Activated CD4-positive, alpha-beta T cell treated with anti-CD3 and anti-CD28 coated beads, Interleukin-2, amount 10 ng/mL, durations not matched to agents 7 days and 5 days (primary cell): ENCODE data around the gene RDH8. TPM values are rescaled to one million over a fixed set of nuclear protein-coding genes. Genes with fewer than 3 reads are reported as not detected.

Experiments
- CTCF ChIA-PET: fragments of 350-600 bp; sonication (Branson Sonifier 250); formaldehyde crosslinking; loops from one replicate; lab custom pipeline; 2021; ENCODE audit warnings: antibody characterized with exemption; lab: Charles Lee
- POLR2A ChIA-PET: fragments of 350-600 bp; sonication (Branson Sonifier 250); formaldehyde crosslinking; loops from one replicate; lab custom pipeline; 2021; ENCODE audit warnings: antibody characterized with exemption; lab: Charles Lee
- DNase-seq: peaks from one replicate; pipeline ENCODE4 v3.0.0-alpha.2; 2020
- H3K27ac Mint-ChIP-seq: one replicate; pipeline ENCODE4 v1.8.0; 2021; ENCODE audit warnings: mild to moderate bottlenecking, moderate library complexity, mixed read lengths
- H3K27me3 Mint-ChIP-seq: one replicate; pipeline ENCODE4 v1.8.0; 2021; ENCODE audit warnings: mixed read lengths
- H3K36me3 Mint-ChIP-seq: one replicate; pipeline ENCODE4 v1.8.0; 2021; ENCODE audit warnings: low read depth, mixed read lengths
- H3K4me1 Mint-ChIP-seq: one replicate; pipeline ENCODE4 v1.8.0; 2021; ENCODE audit warnings: mixed read lengths
- H3K4me3 Mint-ChIP-seq: one replicate; pipeline ENCODE4 v1.8.0; 2021; ENCODE audit warnings: mild to moderate bottlenecking, moderate library complexity, mixed read lengths
- H3K9me3 Mint-ChIP-seq: one replicate; pipeline ENCODE4 v1.8.0; 2021; ENCODE audit warnings: mixed read lengths
- total RNA-seq, 2 experiments: library from RNA; stranded (reverse); gene quantifications; one replicate each; pipeline ENCODE4 v1.2.3, GENCODE V29; 2021

The RDH8 gene
- total RNA-seq, 2 experiments from 2014 or later = not detected

- DNase-seq = no peak
- Mint-ChIP-seq H3K9me3 (no peaks in the 10 kb centered on the region), H3K27ac (no peak overlapping the region), H3K4me3 (no peak overlapping the region), H3K4me1 (no peaks in the 10 kb centered on the region), H3K27me3 (peaks cover 2% of the 10 kb centered on the region), H3K36me3 (no peaks in the 10 kb centered on the region)
- ChIA-PET CTCF (no interaction called here), POLR2A (no interaction called here)
Observed at GRCh38 chr19:9991425-9992191, 21.7 kb upstream of the RDH8 start.

GRCh38 chr19:9995084-9995483, 18.2 kb upstream of the RDH8 start:
- no peaks in the 10 kb centered on the region for H3K36me3 Mint-ChIP-seq
- no peak for DNase-seq
- H3K4me1 Mint-ChIP-seq = peaks cover under 1% of the 10 kb centered on the region
- no peaks in the 10 kb centered on the region for H3K9me3 Mint-ChIP-seq
- ChIA-PET POLR2A (no interaction called here), CTCF (no interaction called here)
- no peak overlapping the region for H3K27ac Mint-ChIP-seq
- no peak overlapping the region for H3K4me3 Mint-ChIP-seq
- H3K27me3 Mint-ChIP-seq = peaks cover 8% of the 10 kb centered on the region

DNA sequence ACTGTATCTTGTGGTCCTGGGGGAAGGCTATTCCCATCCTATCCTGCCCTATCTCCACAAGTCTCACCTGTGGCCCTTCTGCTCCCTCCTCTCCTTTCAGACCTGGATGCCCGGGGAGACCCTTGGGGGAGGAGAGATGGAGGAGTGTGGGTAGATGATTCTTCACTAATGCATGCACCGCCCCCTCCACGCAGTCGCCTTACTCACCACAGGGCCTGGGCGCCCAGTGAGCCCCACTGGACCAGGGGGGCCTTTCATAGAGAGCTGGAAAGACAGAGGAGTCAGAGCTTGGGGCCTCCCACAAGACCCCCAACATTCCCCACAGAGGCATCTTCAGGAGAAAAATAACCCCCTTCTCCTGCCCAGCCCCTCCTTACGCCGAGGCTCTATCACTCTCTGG, 17.3 kb upstream of the RDH8 start:
- POLR2A ChIA-PET = no interaction called here
- no peaks in the 10 kb centered on the region for H3K9me3 Mint-ChIP-seq
- H3K4me3 Mint-ChIP-seq = no peak overlapping the region
- H3K27ac Mint-ChIP-seq = no peak overlapping the region
- peaks cover 10% of the 10 kb centered on the region for H3K27me3 Mint-ChIP-seq
- CTCF ChIA-PET = interaction anchor here (0.5 kb wide), 1 partner anchor 179 kb away, joined by 3 read pairs; no protein-coding TSS in a partner anchor
- no peak for DNase-seq
- H3K4me1 Mint-ChIP-seq = peaks cover 2% of the 10 kb centered on the region
- H3K36me3 Mint-ChIP-seq = no peaks in the 10 kb centered on the region

DNA sequence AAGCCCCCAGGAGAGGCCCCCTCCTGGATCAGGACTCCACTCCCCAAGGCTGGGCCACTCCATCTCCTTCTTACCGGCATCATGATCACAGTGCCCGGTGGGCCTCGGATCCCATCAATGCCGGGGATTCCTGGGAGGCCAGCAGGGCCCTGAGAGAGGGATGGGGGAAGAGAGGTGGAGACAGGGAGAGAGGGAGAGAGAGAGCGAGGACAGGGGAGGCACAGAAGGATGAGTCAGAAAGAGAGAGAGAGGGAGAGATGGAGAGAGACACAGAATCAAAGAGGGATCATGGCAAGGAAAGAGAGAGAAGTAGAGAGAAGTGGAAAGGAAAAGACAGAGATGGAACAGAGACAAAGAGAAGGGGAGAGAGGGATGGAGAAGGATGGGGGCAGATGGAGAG, 16.7 kb upstream of the RDH8 start:
- no peak overlapping the region for H3K27ac Mint-ChIP-seq
- no peaks in the 10 kb centered on the region for H3K36me3 Mint-ChIP-seq
- ChIA-PET POLR2A (no interaction called here), CTCF (interaction anchor here (0.5 kb wide), 1 partner anchor 178 kb away, joined by 3 read pairs; no protein-coding TSS in a partner anchor)
- H3K27me3 Mint-ChIP-seq = peaks cover 10% of the 10 kb centered on the region
- no peaks in the 10 kb centered on the region for H3K9me3 Mint-ChIP-seq
- no peak for DNase-seq
- peaks cover 2% of the 10 kb centered on the region for H3K4me1 Mint-ChIP-seq
- no peak overlapping the region for H3K4me3 Mint-ChIP-seq

- CTCF ChIA-PET = interaction anchor here (0.5 to 2.5 kb wide), 13 partner anchors 9 to 291 kb away, joined by 3 to 14 read pairs (median 3); partner anchors contain the start of gene COL5A3
- H3K27ac Mint-ChIP-seq = no peak overlapping the region
- peaks cover 11% of the 10 kb centered on the region for H3K4me1 Mint-ChIP-seq
- H3K27me3 Mint-ChIP-seq = peaks cover 10% of the 10 kb centered on the region
- POLR2A ChIA-PET = interaction anchor here (0.6 kb wide), 1 partner anchor 206 kb away, joined by 3 read pairs; no protein-coding TSS in a partner anchor
- no peaks in the 10 kb centered on the region for H3K36me3 Mint-ChIP-seq
- DNase-seq = peak; percentile 71
- no peak overlapping the region for H3K4me3 Mint-ChIP-seq
- H3K9me3 Mint-ChIP-seq = no peaks in the 10 kb centered on the region
Observed at GRCh38 chr19:10000171-10000826, 13.0 kb upstream of the RDH8 start.

DNA sequence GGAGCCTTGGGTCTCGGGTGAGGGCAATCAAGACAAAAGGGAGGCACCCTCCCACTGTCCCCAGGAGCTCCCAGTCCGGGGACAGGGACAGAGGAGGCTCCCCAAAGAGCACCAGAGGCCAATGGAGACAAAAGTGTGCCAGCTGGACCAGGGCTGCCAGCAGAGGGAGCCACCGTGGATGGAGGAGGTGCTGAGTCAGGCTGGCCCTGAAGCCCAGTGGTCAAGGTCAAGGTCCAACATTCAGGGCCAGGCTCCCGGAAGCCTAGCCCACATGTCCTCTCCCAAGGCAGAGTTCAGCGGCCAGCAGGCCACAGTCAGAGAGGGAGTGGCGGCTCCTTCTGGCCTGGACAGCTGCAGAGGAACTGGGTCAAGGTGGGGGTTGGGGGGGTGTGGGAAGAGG, 11.4 kb upstream of the RDH8 start:
- peaks cover 14% of the 10 kb centered on the region for H3K4me1 Mint-ChIP-seq
- no peak overlapping the region for H3K4me3 Mint-ChIP-seq
- ChIA-PET CTCF (interaction anchor here (0.5 to 2.5 kb wide), 5 partner anchors 13 to 573 kb away, joined by 3 to 14 read pairs (median 3); no protein-coding TSS in a partner anchor), POLR2A (no interaction called here)
- H3K27me3 Mint-ChIP-seq = peaks cover 6% of the 10 kb centered on the region
- DNase-seq = no peak
- no peaks in the 10 kb centered on the region for H3K9me3 Mint-ChIP-seq
- H3K27ac Mint-ChIP-seq = no peak overlapping the region
- no peaks in the 10 kb centered on the region for H3K36me3 Mint-ChIP-seq

GRCh38 chr19:10003271-10003670, 10.0 kb upstream of the RDH8 start:
- ChIA-PET POLR2A (no interaction called here), CTCF (no interaction called here)
- Mint-ChIP-seq H3K27me3 (peaks cover 15% of the 10 kb centered on the region), H3K36me3 (no peaks in the 10 kb centered on the region), H3K9me3 (no peaks in the 10 kb centered on the region), H3K4me1 (peaks cover 14% of the 10 kb centered on the region), H3K27ac (no peak overlapping the region), H3K4me3 (no peak overlapping the region)
- DNase-seq = no peak

DNA sequence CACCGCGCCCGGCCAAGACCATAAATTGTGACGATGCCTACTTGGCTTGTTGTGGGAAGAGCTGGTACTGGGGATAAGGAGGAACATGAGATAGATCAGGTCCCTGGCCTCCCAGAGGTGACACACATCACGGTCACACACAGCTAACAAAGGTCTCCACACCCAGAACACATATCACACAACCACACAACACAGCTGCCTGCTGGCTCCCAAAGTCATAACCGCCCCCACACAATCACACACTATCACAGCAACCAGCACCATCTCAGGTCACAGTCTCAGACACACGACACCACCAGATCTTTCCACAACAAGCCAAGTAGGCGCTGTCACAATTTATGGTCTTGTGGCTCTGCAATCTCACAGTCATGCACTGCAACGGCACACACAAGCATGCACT, 8.7 kb upstream of the RDH8 start:
- POLR2A ChIA-PET = no interaction called here
- H3K27me3 Mint-ChIP-seq = peaks cover 24% of the 10 kb centered on the region
- CTCF ChIA-PET = no interaction called here

GRCh38 chr19:10005632-10006334, 7.5 kb upstream of the RDH8 start:
- no peak overlapping the region for H3K4me3 Mint-ChIP-seq

More for the DNA sequence above, 8.7 kb upstream of the RDH8 start:
- DNase-seq = no peak
- Mint-ChIP-seq H3K4me3 (no peak overlapping the region), H3K27ac (no peak overlapping the region), H3K36me3 (no peaks in the 10 kb centered on the region), H3K4me1 (peaks cover 17% of the 10 kb centered on the region), H3K9me3 (no peaks in the 10 kb centered on the region)

DNA sequence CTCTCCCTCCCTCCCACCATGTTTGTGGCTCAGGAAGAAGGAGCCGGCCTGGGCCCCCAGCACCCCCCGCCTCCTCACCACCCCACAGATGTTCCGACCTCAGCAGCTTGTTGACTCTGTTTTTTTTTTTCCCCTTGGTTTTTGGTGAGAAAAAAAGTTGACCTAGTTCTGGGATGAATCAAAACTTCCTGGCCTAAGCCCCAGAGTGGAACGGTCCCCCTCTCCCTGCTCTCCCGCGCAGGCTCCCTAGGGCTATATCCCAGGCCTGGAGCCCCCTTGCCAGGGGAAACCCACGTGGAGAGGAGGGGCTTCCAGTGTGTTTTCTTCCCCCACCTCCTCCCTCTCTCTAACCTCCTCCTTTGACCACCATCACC, 7.0 kb upstream of the RDH8 start:
- H3K27ac Mint-ChIP-seq = peak overlapping the region; percentile 70
- H3K36me3 Mint-ChIP-seq = no peaks in the 10 kb centered on the region
- no peaks in the 10 kb centered on the region for H3K9me3 Mint-ChIP-seq
- peaks cover 30% of the 10 kb centered on the region for H3K27me3 Mint-ChIP-seq
- DNase-seq = no peak
- no peak overlapping the region for H3K4me3 Mint-ChIP-seq
- peaks cover 18% of the 10 kb centered on the region for H3K4me1 Mint-ChIP-seq
- ChIA-PET CTCF (no interaction called here), POLR2A (no interaction called here)

More at GRCh38 chr19:10005632-10006334, 7.5 kb upstream of the RDH8 start:
- Mint-ChIP-seq H3K36me3 (no peaks in the 10 kb centered on the region), H3K27ac (no peak overlapping the region), H3K9me3 (no peaks in the 10 kb centered on the region), H3K4me1 (peaks cover 18% of the 10 kb centered on the region), H3K27me3 (peaks cover 26% of the 10 kb centered on the region)
- ChIA-PET CTCF (no interaction called here), POLR2A (no interaction called here)
- DNase-seq = no peak

- no peak for DNase-seq
- Mint-ChIP-seq H3K36me3 (no peaks in the 10 kb centered on the region), H3K4me1 (peaks cover 18% of the 10 kb centered on the region), H3K9me3 (no peaks in the 10 kb centered on the region), H3K27ac (peak overlapping the region; percentile 70), H3K27me3 (peaks cover 35% of the 10 kb centered on the region), H3K4me3 (no peak overlapping the region)
- CTCF ChIA-PET = no interaction called here
- POLR2A ChIA-PET = no interaction called here
Observed at GRCh38 chr19:10006752-10007323, 6.4 kb upstream of the RDH8 start.

DNA sequence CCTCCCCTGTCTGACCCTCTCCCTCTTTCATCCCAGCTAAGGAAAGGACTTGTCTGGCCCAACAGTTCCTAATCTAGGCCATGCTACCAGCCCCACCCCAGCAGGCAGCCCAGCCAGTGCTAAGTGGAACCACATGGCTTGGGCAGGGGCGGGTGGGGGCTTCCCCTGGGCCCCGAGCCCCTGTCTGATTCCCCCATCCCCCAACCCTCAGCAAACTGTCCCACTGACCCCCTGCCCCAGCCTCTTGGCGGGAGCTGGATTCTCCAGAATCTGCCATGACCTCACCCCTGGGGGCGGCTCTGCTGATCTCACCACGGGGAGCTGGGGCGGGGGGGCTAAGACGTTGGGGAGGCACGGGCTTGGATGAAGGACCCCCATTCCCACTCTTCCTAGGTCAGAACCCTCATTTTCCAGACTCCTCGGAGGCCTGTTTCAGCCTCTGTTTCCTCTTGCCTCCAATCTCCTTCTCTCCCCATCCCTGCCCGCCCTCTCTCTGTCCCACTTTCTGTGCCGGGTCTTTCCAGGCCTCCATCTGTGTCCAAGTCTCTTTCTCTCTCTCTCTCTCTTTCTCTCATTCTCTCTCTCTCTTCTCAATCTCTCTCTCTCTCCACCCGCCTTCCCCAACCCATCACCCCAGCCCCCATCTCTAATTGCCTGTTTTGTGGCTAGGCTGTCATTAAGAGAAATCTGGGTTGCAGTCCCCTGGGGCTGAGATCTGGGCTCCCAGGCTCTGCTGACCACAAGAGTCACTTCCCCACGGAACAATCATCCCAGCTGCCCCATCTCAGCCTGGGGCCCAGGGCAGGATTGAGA, 5.7 kb upstream of the RDH8 start:
- Mint-ChIP-seq H3K9me3 (no peaks in the 10 kb centered on the region), H3K27ac (no peak overlapping the region), H3K27me3 (peaks cover 39% of the 10 kb centered on the region), H3K4me1 (peaks cover 18% of the 10 kb centered on the region), H3K4me3 (no peak overlapping the region), H3K36me3 (no peaks in the 10 kb centered on the region)
- ChIA-PET POLR2A (no interaction called here), CTCF (no interaction called here)
- no peak for DNase-seq
